K562 (cell line): ENCODE results near the gene SMOC2. TPM values are rescaled to one million over a fixed set of nuclear protein-coding genes. Genes with fewer than 3 reads are reported as not detected.

Experiments
- ATAC-seq: fragments of 200-7000 bp; cut with Tn5 transposase; 3 replicates; pipeline ENCODE4 v1.9.1; 2020; ENCODE audit warnings: moderate library complexity
- BruUV-seq: library from RNA; stranded (reverse); fragments of 400-500 nt; replicated peaks from 2 replicates; lab custom pipeline; 2021; lab: Mats Ljungman, UMichigan
- CTCF ChIA-PET: fragments of 300-600 bp; formaldehyde crosslinking; extraction: SDS; loops from one replicate; lab custom pipeline; 2021; ENCODE audit warnings: low intra/inter-chr PET ratio; lab: Yijun Ruan, JAX
- POLR2A ChIA-PET: fragments of 300-600, 350-650 bp; sonication (Branson Sonifier 250); formaldehyde crosslinking; extraction: SDS; loops from one replicate; lab custom pipeline; 2021; ENCODE audit warnings: antibody characterized with exemption, inconsistent platforms; lab: Yijun Ruan, JAX
- DNase-seq, 4 experiments: peaks; one replicate each; pipeline versions ENCODE4 v3.0.0 to v3.0.0-alpha.2; 2011 to 2018; ENCODE audit warnings: low spot score in 3 of 4, mixed read lengths in 3 of 4; ENCODE audit errors: extremely low read depth in 1 of 4
- FAIRE-seq: peaks from 2 replicates; lab custom pipeline; 2011; peaks lifted over from hg19 to GRCh38; lab: Jason Lieb, UNC
- H2AFZ ChIP-seq: 2 replicates; pipeline ENCODE4 v1.6.0; 2011; ENCODE audit warnings: low read depth, low read length, control low read depth, inconsistent platforms
- H3K27ac ChIP-seq: fragments of 200-600 bp; 3 replicates; pipeline ENCODE4 v1.8.0; 2011; ENCODE audit warnings: low read depth, mild to moderate bottlenecking, control low read depth, inconsistent platforms, low read length, moderate library complexity, mixed read lengths; ENCODE audit errors: extremely low read depth
- H3K27me3 ChIP-seq, 2 experiments: fragments of 300-600 bp in 1 of 2; 2 replicates in 1 of 2; 3 replicates in 1 of 2; pipeline versions ENCODE4 v1.6.0 to v1.8.0; 2011; ENCODE audit warnings: inconsistent platforms in 2 of 2, low read length in 2 of 2, mild to moderate bottlenecking in 1 of 2, mixed read lengths in 1 of 2, moderate library complexity in 1 of 2; ENCODE audit not compliant: control insufficient read depth in 2 of 2, insufficient read depth in 2 of 2
- H3K36me3 ChIP-seq: fragments of 300-600 bp; 3 replicates; pipeline ENCODE4 v1.8.0; 2011; ENCODE audit warnings: mild to moderate bottlenecking, low read length, inconsistent platforms; ENCODE audit not compliant: control insufficient read depth, insufficient read depth
- H3K4me1 ChIP-seq, 2 experiments: fragments of 200-600 bp in 1 of 2; replicated peaks in 1 of 2; 2 replicates in 1 of 2; 3 replicates in 1 of 2; pipeline versions ENCODE4 v1.5.1 to v1.8.0; 2011; ENCODE audit warnings: inconsistent platforms in 2 of 2, low read length in 2 of 2, mild to moderate bottlenecking in 1 of 2, mixed read lengths in 1 of 2, moderate library complexity in 1 of 2; ENCODE audit not compliant: control insufficient read depth in 2 of 2, insufficient read depth in 2 of 2
- H3K4me2 ChIP-seq: 2 replicates; pipeline ENCODE4 v1.6.1; 2011; ENCODE audit warnings: low read length, control low read depth, inconsistent platforms, mixed read lengths; ENCODE audit not compliant: insufficient read depth
- H3K4me3 ChIP-seq: fragments of 200-600 bp; sonication (generic), shearing (Covaris generic); 2 replicates; pipeline ENCODE4 v1.5.1; 2016; ENCODE audit warnings: control low read depth, inconsistent platforms
- H3K79me2 ChIP-seq: fragments of 200-600 bp; 3 replicates; pipeline ENCODE4 v1.8.0; 2011; ENCODE audit warnings: low read length, inconsistent platforms; ENCODE audit not compliant: control insufficient read depth, insufficient read depth
- H3K9ac ChIP-seq, 2 experiments: 2 replicates each; pipeline versions ENCODE4 v1.6.0 to v1.6.1; 2011; ENCODE audit warnings: low read depth in 2 of 2, low read length in 2 of 2, control low read depth in 1 of 2, inconsistent platforms in 1 of 2, mild to moderate bottlenecking in 1 of 2, mixed read lengths in 1 of 2; ENCODE audit not compliant: insufficient read depth in 1 of 2
- H3K9me1 ChIP-seq: one replicate; pipeline ENCODE4 v1.6.0; 2011; ENCODE audit warnings: inconsistent platforms, mild to moderate bottlenecking, low read length, moderate library complexity; ENCODE audit not compliant: control insufficient read depth, insufficient read depth
- H3K9me3 ChIP-seq: replicated peaks from 2 replicates; pipeline ENCODE4 v1.5.1; 2011; ENCODE audit warnings: low read depth, low read length, inconsistent platforms; ENCODE audit not compliant: control insufficient read depth, insufficient read depth
- H4K20me1 ChIP-seq: replicated peaks from 2 replicates; pipeline ENCODE4 v1.6.1; 2011; ENCODE audit warnings: low read length, inconsistent platforms, mixed read lengths; ENCODE audit not compliant: control insufficient read depth, insufficient read depth
- ARHGAP35 ChIP-seq: fragments of 450-650 bp; IDR thresholded peaks from 2 replicates; pipeline ENCODE4 v1.6.1; 2018; ENCODE audit not compliant: partially characterized antibody
- ARNT ChIP-seq, 2 experiments: fragments of 450-650 bp; IDR thresholded peaks; 2 replicates each; pipeline ENCODE4 v1.6.1; 2016; ENCODE audit warnings: mild to moderate bottlenecking in 1 of 2
- CREB3L1 ChIP-seq: fragments of 450-650 bp; IDR thresholded peaks from 2 replicates; pipeline ENCODE4 v1.6.1; 2014; ENCODE audit warnings: low read depth, mild to moderate bottlenecking, moderate library complexity, borderline replicate concordance
- KAT2B ChIP-seq: IDR thresholded peaks from one replicate; pipeline ENCODE4 v1.6.1; 2012; ENCODE audit warnings: low read depth, mild to moderate bottlenecking, control low read depth, inconsistent platforms, low read length, moderate library complexity
- MYBL2 ChIP-seq, 2 experiments: fragments of 450-650 bp in 1 of 2; sonication (generic) in 1 of 2; formaldehyde crosslinking in 1 of 2; IDR thresholded peaks; 2 replicates each; pipeline versions ENCODE4 v1.6.1 to v1.8.1; 2017 to 2022; ENCODE audit warnings: borderline replicate concordance in 1 of 2, inconsistent platforms in 1 of 2, low read depth in 1 of 2, mild to moderate bottlenecking in 1 of 2, missing genetic modification reagents in 1 of 2, moderate library complexity in 1 of 2
- RBM14 ChIP-seq: fragments of 200-400 bp; formaldehyde crosslinking; IDR thresholded peaks from 2 replicates; pipeline ENCODE4 v1.6.1; 2018; ENCODE audit warnings: low read depth, mild to moderate bottlenecking, low read length, moderate library complexity, borderline replicate concordance; ENCODE audit not compliant: insufficient read depth
- SMC3 ChIP-seq: conservative IDR thresholded peaks from 2 replicates; pipeline ENCODE4 v1.6.1; 2011; ENCODE audit warnings: low read depth, low read length, improper control_type of control experiment; ENCODE audit not compliant: insufficient read depth
- ZBTB34 ChIP-seq: fragments of 250-450 bp; sonication (Bioruptor Pico); IDR thresholded peaks from 2 replicates; pipeline ENCODE4 v1.8.0; 2021; ENCODE audit warnings: mild to moderate bottlenecking, moderate library complexity
- ZC3H4 ChIP-seq: sonication (generic); formaldehyde crosslinking; IDR thresholded peaks from 2 replicates; pipeline ENCODE4 v1.9.0; 2021; ENCODE audit warnings: missing genetic modification reagents, borderline replicate concordance
- ZNF24 ChIP-seq: fragments of 450-650 bp; IDR thresholded peaks from 2 replicates; pipeline ENCODE4 v1.6.1; 2016
- ZNF586 ChIP-seq: fragments of 450-650 bp; formaldehyde crosslinking; conservative IDR thresholded peaks from 2 replicates; pipeline ENCODE4 v1.4.0; 2020; ENCODE audit warnings: mild to moderate bottlenecking, moderate library complexity
- WGBS: fragments of 100-300 bp; shearing (Covaris generic); methylation state at CpG from one replicate; pipeline ENCODE4 v1.1.6; 2016; ENCODE audit warnings: low coverage, mixed read lengths; ENCODE audit not compliant: insufficient coverage; ENCODE audit errors: missing lambda C conversion rate; 5-methylcytosine and 5-hydroxymethylcytosine counted together
- in situ Hi-C: fragments of 300-500 bp; cut with MboI; formaldehyde crosslinking; loops from 4 replicates; pipeline ENCODE4 v1.15.0; 2018; ENCODE audit warnings: inconsistent platforms, mixed read lengths
- intact Hi-C: fragments of 100-400 bp; cut with micrococcal nuclease; formaldehyde crosslinking; loops from 2 replicates; pipeline ENCODE4 v1.14.2; 2022
- polyA plus RNA-seq, 8 experiments: library from polyadenylated mRNA; depleted of rRNA in 4 of 8; stranded (reverse) in 5 of 8; unstranded in 3 of 8; fragments of >200 nt; fragmentation: Nextera tagmentation in 2 of 8; fragmentation: Illumina TruSeq in 1 of 8; extraction: Ambion mirVana in 2 of 8; extraction: Trizol in 1 of 8; gene quantifications; 2 replicates each; pipeline versions ENCODE4 v1.2.1 to v1.2.3, GENCODE V29; 2011 to 2014; ENCODE audit warnings: inconsistent platforms in 1 of 8, missing spikeins in 1 of 8
- total RNA-seq, 7 experiments: library from RNA; depleted of rRNA in 6 of 7; stranded (reverse); fragments of >200 nt in 6 of 7; fragmentation: Illumina TruSeq in 2 of 7; extraction: Trizol in 2 of 7; gene quantifications; 2 replicates each; pipeline versions ENCODE4 v1.2.1 to v1.2.3, GENCODE V29; 2011 to 2021; ENCODE audit warnings: low replicate concordance in 1 of 7
- TF ChIP-seq, protein P1 (sequence below): fragments of 250-450 bp; sonication (Bioruptor Pico); IDR thresholded peaks from 2 replicates; pipeline ENCODE4 v1.4.0; 2020; ENCODE audit warnings: mild to moderate bottlenecking
- TF ChIP-seq, protein P2 (sequence below): fragments of 200-400 bp; formaldehyde crosslinking; IDR thresholded peaks from 2 replicates; pipeline ENCODE4 v1.6.1; 2017; ENCODE audit warnings: mild to moderate bottlenecking, low read depth, low read length, moderate library complexity

SMOC2 gene
- total and polyA plus RNA-seq, 9 of the 15 experiments (the other 6 are each of a cell fraction or from before 2014, with no cell fraction given): 0.45 to 2.3 (median 1.1) TPM

GRCh38 chr6:168648240-168649125 lies 207.5 kb downstream of the SMOC2 start:
- no peak for FAIRE-seq
- in situ Hi-C loops: no loop called here
- TF ChIP-seq ZNF24: no peak
- no peak for TF ChIP-seq ARHGAP35
- TF ChIP-seq, protein P1, sequence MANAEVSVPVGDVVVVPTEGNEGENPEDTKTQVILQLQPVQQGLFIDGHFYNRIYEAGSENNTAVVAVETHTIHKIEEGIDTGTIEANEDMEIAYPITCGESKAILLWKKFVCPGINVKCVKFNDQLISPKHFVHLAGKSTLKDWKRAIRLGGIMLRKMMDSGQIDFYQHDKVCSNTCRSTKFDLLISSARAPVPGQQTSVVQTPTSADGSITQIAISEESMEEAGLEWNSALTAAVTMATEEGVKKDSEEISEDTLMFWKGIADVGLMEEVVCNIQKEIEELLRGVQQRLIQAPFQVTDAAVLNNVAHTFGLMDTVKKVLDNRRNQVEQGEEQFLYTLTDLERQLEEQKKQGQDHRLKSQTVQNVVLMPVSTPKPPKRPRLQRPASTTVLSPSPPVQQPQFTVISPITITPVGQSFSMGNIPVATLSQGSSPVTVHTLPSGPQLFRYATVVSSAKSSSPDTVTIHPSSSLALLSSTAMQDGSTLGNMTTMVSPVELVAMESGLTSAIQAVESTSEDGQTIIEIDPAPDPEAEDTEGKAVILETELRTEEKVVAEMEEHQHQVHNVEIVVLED (CRISPR knock-in tag): no peak
- TF ChIP-seq ZNF586: no peak
- TF ChIP-seq, protein P2, sequence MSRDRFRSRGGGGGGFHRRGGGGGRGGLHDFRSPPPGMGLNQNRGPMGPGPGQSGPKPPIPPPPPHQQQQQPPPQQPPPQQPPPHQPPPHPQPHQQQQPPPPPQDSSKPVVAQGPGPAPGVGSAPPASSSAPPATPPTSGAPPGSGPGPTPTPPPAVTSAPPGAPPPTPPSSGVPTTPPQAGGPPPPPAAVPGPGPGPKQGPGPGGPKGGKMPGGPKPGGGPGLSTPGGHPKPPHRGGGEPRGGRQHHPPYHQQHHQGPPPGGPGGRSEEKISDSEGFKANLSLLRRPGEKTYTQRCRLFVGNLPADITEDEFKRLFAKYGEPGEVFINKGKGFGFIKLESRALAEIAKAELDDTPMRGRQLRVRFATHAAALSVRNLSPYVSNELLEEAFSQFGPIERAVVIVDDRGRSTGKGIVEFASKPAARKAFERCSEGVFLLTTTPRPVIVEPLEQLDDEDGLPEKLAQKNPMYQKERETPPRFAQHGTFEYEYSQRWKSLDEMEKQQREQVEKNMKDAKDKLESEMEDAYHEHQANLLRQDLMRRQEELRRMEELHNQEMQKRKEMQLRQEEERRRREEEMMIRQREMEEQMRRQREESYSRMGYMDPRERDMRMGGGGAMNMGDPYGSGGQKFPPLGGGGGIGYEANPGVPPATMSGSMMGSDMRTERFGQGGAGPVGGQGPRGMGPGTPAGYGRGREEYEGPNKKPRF: no peak
- TF ChIP-seq RBM14: no peak
- no peak for TF ChIP-seq ZBTB34
- no peak for TF ChIP-seq ARNT (IDR thresholded peaks at IDR 0.05)
- TF ChIP-seq KAT2B: no peak
- TF ChIP-seq SMC3: no peak
- no peak for TF ChIP-seq CREB3L1
- no peak for TF ChIP-seq ZC3H4 (CRISPR knock-in tag)
- no peak for TF ChIP-seq MYBL2 (IDR thresholded peaks at IDR 0.05; ENCODE audit: low read depth)
- no peak for TF ChIP-seq MYBL2 (CRISPR knock-in tag; IDR thresholded peaks at IDR 0.05; ENCODE audit: borderline replicate concordance)

More at GRCh38 chr6:168648240-168649125, 207.5 kb downstream of the SMOC2 start:
- Histone ChIP-seq H3K9me3 (no peaks in the 10 kb centered on the region), H3K4me1 (no peaks in the 10 kb centered on the region), H3K4me3 (no peak overlapping the region), H3K36me3 (no peaks in the 10 kb centered on the region), H2AFZ (no peak overlapping the region), H3K4me2 (no peak overlapping the region), H3K27ac (no peak overlapping the region), H4K20me1 (no peaks in the 10 kb centered on the region; the same call in 1 of the 2 replicates), H3K9ac (no peak overlapping the region), H3K9me1 (no peaks in the 10 kb centered on the region), H3K27me3 (peaks cover 13 to 58% of the 10 kb centered on the region in 2 experiments; a peak in 4 of 5 replicates), H3K79me2 (no peaks in the 10 kb centered on the region)
- 11% methylated on average over 28 of the region's 30 CpGs for WGBS
- DNase-seq (no peak), ATAC-seq (no peak)
- BruUV-seq: no TSS peak
- CTCF ChIA-PET: no interaction called here
- POLR2A ChIA-PET: no interaction called here
- intact Hi-C loops: no loop called here
